SK-N-SH treated with all-trans-retinoic acid at 6 μM for 48 hours (cell line): ENCODE results near the gene HMCN2.

Experiments used
- ARNTL ChIP-seq: fragments of 450-650 bp; formaldehyde crosslinking; IDR thresholded peaks from 2 replicates; pipeline ENCODE4 v1.5.0; 2020; ENCODE audit warnings: low read depth, mild to moderate bottlenecking, moderate library complexity, borderline replicate concordance
- BACH2 ChIP-seq: fragments of 250-450 bp; sonication (Bioruptor Pico); IDR thresholded peaks from 2 replicates; pipeline ENCODE4 v1.9.0; 2021; ENCODE audit warnings: mild to moderate bottlenecking, borderline replicate concordance
- CSDC2 ChIP-seq: fragments of 250-450 bp; sonication (Bioruptor Pico); IDR thresholded peaks from 2 replicates; pipeline ENCODE4 v1.5.0; 2020; ENCODE audit warnings: mild to moderate bottlenecking, moderate library complexity
- PPARA ChIP-seq: fragments of 250-450 bp; sonication (Bioruptor Pico); IDR thresholded peaks from 2 replicates; pipeline ENCODE4 v1.5.0; 2020; ENCODE audit warnings: mild to moderate bottlenecking, borderline replicate concordance
- RARB ChIP-seq: fragments of 250-450 bp; sonication (Bioruptor Pico); IDR thresholded peaks from 2 replicates; pipeline ENCODE4 v1.8.0; 2021; ENCODE audit warnings: mild to moderate bottlenecking, moderate library complexity
- ZFP3 ChIP-seq: fragments of 250-450 bp; sonication (Bioruptor Pico); IDR thresholded peaks from 2 replicates; pipeline ENCODE4 v1.5.0; 2020; ENCODE audit warnings: mild to moderate bottlenecking, moderate library complexity
- ZNF565 ChIP-seq: fragments of 450-650 bp; formaldehyde crosslinking; conservative IDR thresholded peaks from 2 replicates; pipeline ENCODE4 v1.5.0; 2020; ENCODE audit warnings: low read depth, mild to moderate bottlenecking, moderate library complexity
- ZNF8 ChIP-seq: fragments of 450-650 bp; formaldehyde crosslinking; IDR thresholded peaks from 2 replicates; pipeline ENCODE4 v1.5.0; 2020; ENCODE audit warnings: mild to moderate bottlenecking, moderate library complexity
- TF ChIP-seq, protein P1 (sequence below): fragments of 250-450 bp; sonication (Bioruptor Pico); IDR thresholded peaks from 2 replicates; pipeline ENCODE4 v1.8.0; 2020; ENCODE audit warnings: mild to moderate bottlenecking, moderate library complexity, borderline replicate concordance
- TF ChIP-seq, protein P2 (sequence below): fragments of 250-450 bp; sonication (Bioruptor Pico); IDR thresholded peaks from 2 replicates; pipeline ENCODE4 v1.5.0; 2020; ENCODE audit warnings: mild to moderate bottlenecking, moderate library complexity
- TF ChIP-seq, protein P3 (sequence below): fragments of 250-450 bp; sonication (Bioruptor Pico); IDR thresholded peaks from 2 replicates; pipeline ENCODE4 v1.5.1; 2020; ENCODE audit warnings: low read depth, mild to moderate bottlenecking, moderate library complexity

DNA sequence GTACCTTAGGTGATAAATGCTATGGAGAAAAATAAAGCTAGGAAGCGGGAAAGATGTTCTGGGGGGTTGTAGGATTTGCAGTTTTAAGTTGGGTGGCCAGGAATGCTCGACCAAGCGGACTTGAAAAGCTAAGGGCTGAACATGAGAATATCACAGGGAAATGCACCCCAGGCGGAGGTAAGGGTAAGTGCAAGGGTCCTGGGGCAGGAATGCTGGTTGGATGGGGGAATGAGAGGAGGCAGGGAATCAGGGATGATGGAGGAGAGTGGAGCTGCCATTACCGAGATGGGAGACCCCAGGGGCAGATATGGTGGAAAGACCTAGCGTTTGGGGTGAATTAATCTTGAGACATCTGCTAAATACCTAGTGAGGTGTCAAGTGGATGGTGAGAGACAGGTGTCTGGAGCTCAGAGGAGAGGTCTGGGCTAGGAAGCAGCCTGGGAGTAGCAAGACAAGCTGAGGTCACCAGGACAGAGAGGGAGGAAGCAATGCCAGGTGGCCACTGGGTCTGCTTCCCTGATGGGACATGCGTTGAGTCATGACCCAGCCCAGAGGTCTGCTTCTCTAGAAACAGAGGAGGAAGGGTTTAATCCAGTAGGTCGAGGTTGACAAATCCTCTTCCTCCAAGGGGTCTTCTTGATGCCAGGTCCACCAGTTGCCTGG, 101.5 kb downstream of the HMCN2 start:
- TF ChIP-seq CSDC2 (CRISPR knock-in tag) (no peak), RARB (no peak), BACH2 (no peak), ZNF8 (no peak), ARNTL (CRISPR knock-in tag) (no peak), ZFP3 (CRISPR knock-in tag) (no peak), ZNF565 (CRISPR knock-in tag) (no peak), PPARA (CRISPR knock-in tag) (no peak)
- TF ChIP-seq, protein P1, sequence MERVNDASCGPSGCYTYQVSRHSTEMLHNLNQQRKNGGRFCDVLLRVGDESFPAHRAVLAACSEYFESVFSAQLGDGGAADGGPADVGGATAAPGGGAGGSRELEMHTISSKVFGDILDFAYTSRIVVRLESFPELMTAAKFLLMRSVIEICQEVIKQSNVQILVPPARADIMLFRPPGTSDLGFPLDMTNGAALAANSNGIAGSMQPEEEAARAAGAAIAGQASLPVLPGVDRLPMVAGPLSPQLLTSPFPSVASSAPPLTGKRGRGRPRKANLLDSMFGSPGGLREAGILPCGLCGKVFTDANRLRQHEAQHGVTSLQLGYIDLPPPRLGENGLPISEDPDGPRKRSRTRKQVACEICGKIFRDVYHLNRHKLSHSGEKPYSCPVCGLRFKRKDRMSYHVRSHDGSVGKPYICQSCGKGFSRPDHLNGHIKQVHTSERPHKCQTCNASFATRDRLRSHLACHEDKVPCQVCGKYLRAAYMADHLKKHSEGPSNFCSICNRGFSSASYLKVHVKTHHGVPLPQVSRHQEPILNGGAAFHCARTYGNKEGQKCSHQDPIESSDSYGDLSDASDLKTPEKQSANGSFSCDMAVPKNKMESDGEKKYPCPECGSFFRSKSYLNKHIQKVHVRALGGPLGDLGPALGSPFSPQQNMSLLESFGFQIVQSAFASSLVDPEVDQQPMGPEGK (CRISPR knock-in tag) = no peak
- TF ChIP-seq, protein P2, sequence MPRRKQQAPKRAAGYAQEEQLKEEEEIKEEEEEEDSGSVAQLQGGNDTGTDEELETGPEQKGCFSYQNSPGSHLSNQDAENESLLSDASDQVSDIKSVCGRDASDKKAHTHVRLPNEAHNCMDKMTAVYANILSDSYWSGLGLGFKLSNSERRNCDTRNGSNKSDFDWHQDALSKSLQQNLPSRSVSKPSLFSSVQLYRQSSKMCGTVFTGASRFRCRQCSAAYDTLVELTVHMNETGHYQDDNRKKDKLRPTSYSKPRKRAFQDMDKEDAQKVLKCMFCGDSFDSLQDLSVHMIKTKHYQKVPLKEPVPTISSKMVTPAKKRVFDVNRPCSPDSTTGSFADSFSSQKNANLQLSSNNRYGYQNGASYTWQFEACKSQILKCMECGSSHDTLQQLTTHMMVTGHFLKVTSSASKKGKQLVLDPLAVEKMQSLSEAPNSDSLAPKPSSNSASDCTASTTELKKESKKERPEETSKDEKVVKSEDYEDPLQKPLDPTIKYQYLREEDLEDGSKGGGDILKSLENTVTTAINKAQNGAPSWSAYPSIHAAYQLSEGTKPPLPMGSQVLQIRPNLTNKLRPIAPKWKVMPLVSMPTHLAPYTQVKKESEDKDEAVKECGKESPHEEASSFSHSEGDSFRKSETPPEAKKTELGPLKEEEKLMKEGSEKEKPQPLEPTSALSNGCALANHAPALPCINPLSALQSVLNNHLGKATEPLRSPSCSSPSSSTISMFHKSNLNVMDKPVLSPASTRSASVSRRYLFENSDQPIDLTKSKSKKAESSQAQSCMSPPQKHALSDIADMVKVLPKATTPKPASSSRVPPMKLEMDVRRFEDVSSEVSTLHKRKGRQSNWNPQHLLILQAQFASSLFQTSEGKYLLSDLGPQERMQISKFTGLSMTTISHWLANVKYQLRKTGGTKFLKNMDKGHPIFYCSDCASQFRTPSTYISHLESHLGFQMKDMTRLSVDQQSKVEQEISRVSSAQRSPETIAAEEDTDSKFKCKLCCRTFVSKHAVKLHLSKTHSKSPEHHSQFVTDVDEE = no peak
- TF ChIP-seq, protein P3, sequence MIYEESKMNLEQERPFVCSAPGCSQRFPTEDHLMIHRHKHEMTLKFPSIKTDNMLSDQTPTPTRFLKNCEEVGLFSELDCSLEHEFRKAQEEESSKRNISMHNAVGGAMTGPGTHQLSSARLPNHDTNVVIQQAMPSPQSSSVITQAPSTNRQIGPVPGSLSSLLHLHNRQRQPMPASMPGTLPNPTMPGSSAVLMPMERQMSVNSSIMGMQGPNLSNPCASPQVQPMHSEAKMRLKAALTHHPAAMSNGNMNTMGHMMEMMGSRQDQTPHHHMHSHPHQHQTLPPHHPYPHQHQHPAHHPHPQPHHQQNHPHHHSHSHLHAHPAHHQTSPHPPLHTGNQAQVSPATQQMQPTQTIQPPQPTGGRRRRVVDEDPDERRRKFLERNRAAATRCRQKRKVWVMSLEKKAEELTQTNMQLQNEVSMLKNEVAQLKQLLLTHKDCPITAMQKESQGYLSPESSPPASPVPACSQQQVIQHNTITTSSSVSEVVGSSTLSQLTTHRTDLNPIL (CRISPR knock-in tag) = no peak
